GM23248 (cell line): ENCODE measurements around the gene ADGB.

ENCODE experiments used
- EZH2 ChIP-seq: fragments of 200-600 bp; sonication (generic); IDR thresholded peaks from 2 replicates; pipeline ENCODE4 v1.6.1; 2018; ENCODE audit warnings: antibody characterized with exemption, mild to moderate bottlenecking; ENCODE audit not compliant: insufficient read depth, poor library complexity, severe bottlenecking
- EZH2phosphoT487 ChIP-seq: fragments of 200-600 bp; sonication (generic); IDR thresholded peaks from 2 replicates; pipeline ENCODE4 v1.6.1; 2018; ENCODE audit warnings: antibody characterized with exemption, moderate library complexity, mild to moderate bottlenecking, low read depth; ENCODE audit not compliant: insufficient read depth

- TF ChIP-seq EZH2 = no peak
- TF ChIP-seq EZH2phosphoT487 = no peak
These were observed 193.2 kb downstream of the ADGB start for GRCh38 chr6:146791930-146792329.
